Skeletal muscle tissue (tissue), 4 donors: ENCODE results near the gene DEPDC5. TPM values are rescaled to one million over a fixed set of nuclear protein-coding genes. Genes with fewer than 3 reads are reported as not detected.

ENCODE experiments used
- H3K27ac ChIP-seq: one replicate; pipeline ENCODE4 v1.7.0; 2013; ENCODE audit warnings: mild to moderate bottlenecking, low read depth, low read length, inconsistent platforms
- H3K27me3 ChIP-seq, 3 donors: one replicate each; pipeline ENCODE4 v1.7.0; 2013; ENCODE audit warnings: low read length in 3 of 3; ENCODE audit not compliant: control insufficient read depth in 3 of 3, insufficient read depth in 3 of 3
- H3K36me3 ChIP-seq, 3 donors: one replicate each; pipeline ENCODE4 v1.7.0; 2013; ENCODE audit warnings: low read length in 3 of 3; ENCODE audit not compliant: control insufficient read depth in 3 of 3, insufficient read depth in 3 of 3
- H3K4me1 ChIP-seq, 3 donors: one replicate each; pipeline ENCODE4 v1.7.0; 2013; ENCODE audit warnings: low read length in 3 of 3, mild to moderate bottlenecking in 3 of 3; ENCODE audit not compliant: control insufficient read depth in 3 of 3, insufficient read depth in 3 of 3
- H3K4me3 ChIP-seq, 3 donors: one replicate each; pipeline ENCODE4 v1.7.0; 2013; ENCODE audit warnings: low read length in 3 of 3
- H3K9ac ChIP-seq, 3 donors: one replicate each; pipeline ENCODE4 v1.7.0; 2013; ENCODE audit warnings: low read length in 3 of 3, mild to moderate bottlenecking in 3 of 3, moderate library complexity in 2 of 3, low read depth in 1 of 3
- H3K9me3 ChIP-seq, 3 donors: one replicate each; pipeline ENCODE4 v1.7.0; 2013; ENCODE audit warnings: low read length in 3 of 3; ENCODE audit not compliant: control insufficient read depth in 3 of 3
- total RNA-seq: library from RNA; depleted of rRNA; stranded (reverse); fragments of >200 nt; gene quantifications from one replicate; pipeline ENCODE4 v1.2.3, GENCODE V29; 2014
- donor health status: Osteomylitis.

Gene DEPDC5
- total RNA-seq, 1 donor from 2014 or later = 14.1 TPM

DNA sequence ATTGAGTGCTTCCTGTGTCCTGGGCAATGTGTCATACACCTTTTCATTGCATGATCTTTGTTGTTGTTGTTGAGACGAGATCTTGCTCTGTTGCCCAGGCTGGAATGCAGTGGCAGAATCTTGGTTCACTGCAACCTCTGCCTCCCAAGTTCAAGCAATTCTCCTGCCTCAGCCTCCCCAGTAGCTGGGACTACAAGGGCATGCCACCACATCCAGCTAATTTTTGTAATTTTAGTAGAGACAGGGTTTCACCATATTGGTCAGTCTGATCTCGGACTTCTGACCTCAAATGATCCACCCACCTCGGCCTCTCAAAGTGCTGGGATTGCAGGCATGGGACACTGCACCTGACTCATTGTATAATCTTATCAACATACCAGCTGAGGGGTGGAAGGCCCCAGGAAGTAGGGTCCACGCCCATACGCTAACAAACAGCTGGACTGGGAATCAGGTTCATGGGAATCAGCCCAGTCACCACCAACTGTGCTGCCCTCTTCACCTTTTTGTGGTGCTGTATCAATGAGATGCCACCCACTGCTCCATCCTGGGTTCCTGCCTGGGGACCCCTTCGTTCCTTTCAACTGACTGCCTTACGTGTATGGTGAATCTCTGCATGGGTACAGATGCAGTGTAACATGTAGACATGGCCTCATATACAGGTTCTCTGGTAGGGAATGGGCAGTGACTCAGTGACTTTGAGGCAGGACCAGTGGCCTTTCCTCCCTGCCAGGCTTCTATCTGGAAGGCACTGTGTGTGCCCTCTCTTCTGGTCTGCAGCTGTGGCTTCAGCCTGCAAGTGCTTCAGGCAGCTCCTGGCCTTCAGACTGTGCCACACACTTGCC, 158.0 kb downstream of the DEPDC5 start:
- Histone ChIP-seq H3K4me1 (no peaks in the 10 kb centered on the region), H3K27me3 (no peaks in the 10 kb centered on the region), H3K9me3 (no peaks in the 10 kb centered on the region), H3K9ac (no peak overlapping the region), H3K27ac (no peak overlapping the region), H3K36me3 (peaks cover 4 to 8% (median 5%) of the 10 kb centered on the region in 3 donors), H3K4me3 (no peak overlapping the region)

DNA sequence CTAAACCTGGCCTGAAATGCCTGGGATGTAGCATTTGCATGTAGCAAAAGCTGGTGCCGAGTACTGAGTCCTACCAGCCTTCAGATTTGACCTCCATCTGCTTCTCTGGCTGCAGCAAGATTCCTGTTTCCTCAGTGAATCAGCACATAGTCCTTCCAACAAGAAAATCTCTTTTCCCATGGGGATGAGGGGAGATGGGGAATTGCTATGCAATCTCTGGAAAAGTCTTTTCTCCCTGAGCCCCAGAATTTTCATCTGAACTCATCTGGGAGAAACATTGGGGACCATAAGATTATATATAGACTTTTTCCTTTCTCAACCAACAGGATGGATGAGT, 158.6 kb downstream of the DEPDC5 start:
- Histone ChIP-seq H3K27me3 (no peaks in the 10 kb centered on the region), H3K9ac (no peak overlapping the region), H3K4me3 (no peak overlapping the region), H3K36me3 (peaks cover 4 to 5% (median 5%) of the 10 kb centered on the region in 3 donors), H3K9me3 (no peaks in the 10 kb centered on the region), H3K27ac (no peak overlapping the region), H3K4me1 (no peaks in the 10 kb centered on the region)

GRCh38 chr22:31915586-31915985, 161.8 kb downstream of the DEPDC5 start:
- H3K36me3 ChIP-seq = no peaks in the 10 kb centered on the region
- H3K4me1 ChIP-seq = peaks cover 3 to 9% (median 7%) of the 10 kb centered on the region in 3 donors
- no peak overlapping the region for H3K4me3 ChIP-seq
- no peak overlapping the region for H3K27ac ChIP-seq
- H3K9ac ChIP-seq = no peak overlapping the region
- no peaks in the 10 kb centered on the region for H3K27me3 ChIP-seq
- H3K9me3 ChIP-seq = no peaks in the 10 kb centered on the region

- no peaks in the 10 kb centered on the region for H3K27me3 ChIP-seq
- no peaks in the 10 kb centered on the region for H3K36me3 ChIP-seq
- H3K9ac ChIP-seq = no peak overlapping the region
- H3K9me3 ChIP-seq = no peaks in the 10 kb centered on the region
- H3K27ac ChIP-seq = no peak overlapping the region
- no peak overlapping the region for H3K4me3 ChIP-seq
- H3K4me1 ChIP-seq = peaks cover 3 to 9% (median 8%) of the 10 kb centered on the region in 3 donors
Observed at GRCh38 chr22:31917227-31917921, 163.6 kb downstream of the DEPDC5 start.

GRCh38 chr22:31919730-31920129, 165.9 kb downstream of the DEPDC5 start:
- no peak overlapping the region for H3K4me3 ChIP-seq
- H3K9ac ChIP-seq = no peak overlapping the region
- H3K27me3 ChIP-seq = no peaks in the 10 kb centered on the region
- no peak overlapping the region for H3K27ac ChIP-seq
- H3K36me3 ChIP-seq = no peaks in the 10 kb centered on the region
- H3K9me3 ChIP-seq = no peaks in the 10 kb centered on the region
- peaks cover 3 to 10% (median 9%) of the 10 kb centered on the region in 3 donors for H3K4me1 ChIP-seq

DNA sequence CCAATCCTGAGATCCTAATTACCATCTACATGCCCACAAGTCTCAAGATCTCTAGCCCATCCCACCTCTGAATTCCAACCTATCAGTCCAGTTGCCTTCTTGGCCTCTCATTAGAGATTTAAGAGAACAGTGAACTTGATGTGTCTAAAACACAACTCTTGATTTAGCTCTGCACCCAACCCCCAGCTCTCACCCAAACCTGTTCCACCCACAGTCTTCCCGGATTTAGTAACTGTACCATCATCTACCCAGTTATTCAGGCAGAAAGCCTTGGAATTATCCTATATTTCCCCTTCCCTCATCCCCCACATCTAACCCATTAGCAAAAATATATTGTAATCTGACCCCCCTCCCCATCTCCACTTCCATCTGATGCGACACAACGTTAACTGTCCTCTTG, 166.5 kb downstream of the DEPDC5 start:
- H3K4me1 ChIP-seq = peaks cover 3 to 10% (median 9%) of the 10 kb centered on the region in 3 donors
- H3K27me3 ChIP-seq = no peaks in the 10 kb centered on the region
- no peaks in the 10 kb centered on the region for H3K9me3 ChIP-seq
- H3K9ac ChIP-seq = no peak overlapping the region
- H3K27ac ChIP-seq = no peak overlapping the region
- no peaks in the 10 kb centered on the region for H3K36me3 ChIP-seq
- no peak overlapping the region for H3K4me3 ChIP-seq

GRCh38 chr22:31921106-31921505, 167.3 kb downstream of the DEPDC5 start:
- Histone ChIP-seq H3K36me3 (no peaks in the 10 kb centered on the region), H3K27ac (no peak overlapping the region), H3K9ac (no peak overlapping the region), H3K4me1 (peaks cover 3 to 10% (median 9%) of the 10 kb centered on the region in 3 donors), H3K4me3 (no peak overlapping the region), H3K9me3 (no peaks in the 10 kb centered on the region), H3K27me3 (no peaks in the 10 kb centered on the region)

GRCh38 chr22:31922534-31922933, 168.7 kb downstream of the DEPDC5 start:
- peaks cover 3 to 10% (median 9%) of the 10 kb centered on the region in 3 donors for H3K4me1 ChIP-seq
- no peaks in the 10 kb centered on the region for H3K36me3 ChIP-seq
- no peaks in the 10 kb centered on the region for H3K9me3 ChIP-seq
- H3K27me3 ChIP-seq = no peaks in the 10 kb centered on the region
- H3K9ac ChIP-seq = no peak overlapping the region
- H3K27ac ChIP-seq = no peak overlapping the region
- H3K4me3 ChIP-seq = no peak overlapping the region

- H3K9ac ChIP-seq = peak overlapping the region in 1 of 3 donors; percentile 8
- H3K4me1 ChIP-seq = peaks cover 3 to 10% (median 9%) of the 10 kb centered on the region in 3 donors
- H3K27ac ChIP-seq = no peak overlapping the region
- H3K27me3 ChIP-seq = no peaks in the 10 kb centered on the region
- H3K4me3 ChIP-seq = no peak overlapping the region
- no peaks in the 10 kb centered on the region for H3K9me3 ChIP-seq
- H3K36me3 ChIP-seq = no peaks in the 10 kb centered on the region
Observed at GRCh38 chr22:31923136-31923535, 169.3 kb downstream of the DEPDC5 start.

GRCh38 chr22:31923747-31924146, 169.9 kb downstream of the DEPDC5 start:
- Histone ChIP-seq H3K27ac (no peak overlapping the region), H3K9me3 (no peaks in the 10 kb centered on the region), H3K27me3 (no peaks in the 10 kb centered on the region), H3K36me3 (no peaks in the 10 kb centered on the region), H3K4me1 (peaks cover 3 to 7% (median 4%) of the 10 kb centered on the region in 3 donors), H3K4me3 (no peak overlapping the region), H3K9ac (no peak overlapping the region)
